GM18505 (cell line): ENCODE measurements around the gene COL6A3.

Experiments
- ATAC-seq: cut with Tn5 transposase; IDR thresholded peaks from one replicate; pipeline ENCODE4 v1.9.1; 2021; ENCODE audit not compliant: unreplicated experiment
- POLR2A ChIP-seq: IDR thresholded peaks from 4 replicates; pipeline ENCODE4 v1.6.1; 2011; ENCODE audit warnings: borderline replicate concordance; ENCODE audit not compliant: insufficient read depth, insufficient read length; ENCODE audit errors: extremely low read depth

COL6A3 gene

DNA sequence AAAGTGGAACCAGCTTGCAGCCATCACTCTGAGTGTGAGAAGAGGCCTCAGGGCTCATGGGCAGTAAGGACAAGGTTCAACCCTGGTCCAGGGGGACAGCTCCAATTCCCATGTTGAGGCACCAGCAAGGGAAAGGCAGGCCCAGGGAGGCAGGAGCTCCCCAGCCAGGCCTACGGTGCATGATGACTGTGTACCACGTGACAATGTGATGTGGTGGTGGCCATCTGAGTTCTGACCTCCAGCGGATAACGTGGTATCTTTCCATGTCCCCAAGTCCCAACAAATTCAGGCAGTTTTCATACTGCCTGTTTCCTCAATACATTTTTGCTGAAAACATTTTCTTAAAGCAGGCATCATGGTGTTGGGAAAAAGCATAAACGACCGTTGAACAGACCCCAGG lies 36.1 kb upstream of the COL6A3 start:
- ATAC-seq = no peak

DNA sequence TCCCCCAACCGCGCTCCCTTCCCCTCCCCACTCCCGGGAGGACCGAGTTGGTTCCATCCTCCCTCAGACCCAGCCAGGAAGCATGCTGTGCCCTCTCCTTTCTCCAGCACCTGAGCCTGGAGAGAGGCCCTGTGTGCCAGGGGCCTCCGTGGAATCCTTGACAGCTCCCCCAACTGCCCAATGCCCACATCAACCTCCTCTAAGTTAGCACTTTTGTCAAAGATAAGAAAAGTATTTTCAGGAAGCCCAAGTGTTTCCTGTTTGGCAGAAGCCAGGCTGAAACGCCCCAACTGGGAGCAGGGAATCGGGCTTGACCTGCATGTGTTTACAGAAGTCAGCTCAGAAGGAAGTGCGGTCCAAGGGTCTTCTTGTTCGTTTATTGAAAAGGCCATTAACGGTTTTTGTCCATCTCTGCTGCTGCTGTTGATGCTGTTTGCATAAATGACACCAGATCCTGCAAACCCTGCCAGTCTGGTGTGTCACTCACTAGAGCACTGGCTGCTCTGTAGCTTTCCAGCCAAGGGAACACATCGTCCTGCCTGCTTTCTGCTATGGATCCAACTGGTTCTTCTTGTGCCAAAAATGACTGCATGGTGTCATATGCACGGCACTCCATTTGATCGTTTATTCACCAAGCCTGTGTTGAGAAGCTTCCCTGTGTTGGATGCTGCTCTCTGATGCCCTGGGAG lies 35.4 kb upstream of the COL6A3 start:
- TF ChIP-seq POLR2A = no peak
- no peak for ATAC-seq

More for the DNA sequence above, 36.1 kb upstream of the COL6A3 start:
- no peak for TF ChIP-seq POLR2A

DNA sequence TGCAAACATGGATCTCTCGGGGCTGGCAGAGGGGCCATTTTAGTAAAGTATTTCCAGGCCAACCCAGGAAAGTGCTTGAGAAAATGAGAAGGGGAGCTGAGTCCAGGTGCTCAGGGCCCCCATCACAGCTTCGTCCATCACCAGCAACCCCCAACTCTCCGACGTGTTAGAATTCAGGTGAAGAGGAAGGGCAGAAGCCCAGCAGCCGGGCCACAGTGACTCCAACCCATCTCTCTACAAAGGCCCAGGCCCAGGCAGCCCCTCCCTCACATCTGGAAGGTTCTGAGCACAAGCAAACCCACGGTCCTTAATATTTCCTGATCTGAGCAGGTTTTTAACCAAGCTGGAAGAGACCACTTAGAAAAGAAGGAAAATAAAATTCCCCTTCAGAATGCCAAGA lies 34.7 kb upstream of the COL6A3 start:
- no peak for TF ChIP-seq POLR2A
- no peak for ATAC-seq

DNA sequence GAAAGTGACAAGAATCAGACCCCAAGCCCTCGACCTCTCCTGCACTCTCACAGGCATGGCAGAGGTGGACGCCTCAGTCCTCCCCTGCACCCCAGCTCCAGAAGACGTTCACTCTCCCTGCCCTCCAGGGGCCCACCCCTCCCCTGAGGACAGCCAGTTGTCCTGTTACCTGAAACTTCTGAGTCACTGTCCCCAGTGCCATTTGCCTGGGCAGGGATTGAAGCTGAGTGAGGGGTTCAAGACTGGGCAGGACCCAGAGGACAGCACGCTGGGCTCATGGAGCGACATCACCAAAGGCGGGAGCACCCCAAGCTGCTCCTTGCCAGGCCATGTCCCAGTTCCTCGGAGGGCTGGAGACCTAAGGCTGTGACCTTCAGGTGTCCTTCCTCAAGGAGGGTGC lies 34.2 kb upstream of the COL6A3 start:
- TF ChIP-seq POLR2A = no peak
- ATAC-seq = no peak

DNA sequence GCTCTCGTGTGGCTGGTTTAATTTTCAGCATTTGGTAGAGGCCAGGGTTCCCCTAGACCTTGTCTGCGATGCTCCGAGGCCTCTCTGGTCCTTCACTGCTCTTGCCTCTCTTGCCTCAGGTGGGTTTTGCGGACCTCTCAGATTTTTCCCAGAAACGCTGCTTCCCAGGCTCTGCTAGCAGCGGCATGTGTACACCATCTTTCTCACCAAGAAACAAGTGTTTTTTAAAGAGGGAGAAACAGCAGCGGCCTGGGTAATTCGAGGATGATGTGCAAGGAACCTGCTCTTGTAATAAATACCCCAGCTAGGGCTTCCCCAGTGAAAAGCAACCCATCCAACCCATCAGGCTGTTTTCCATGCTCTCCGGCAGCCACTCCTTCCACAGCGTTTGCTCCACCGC lies 33.5 kb upstream of the COL6A3 start:
- no peak for TF ChIP-seq POLR2A
- no peak for ATAC-seq

DNA sequence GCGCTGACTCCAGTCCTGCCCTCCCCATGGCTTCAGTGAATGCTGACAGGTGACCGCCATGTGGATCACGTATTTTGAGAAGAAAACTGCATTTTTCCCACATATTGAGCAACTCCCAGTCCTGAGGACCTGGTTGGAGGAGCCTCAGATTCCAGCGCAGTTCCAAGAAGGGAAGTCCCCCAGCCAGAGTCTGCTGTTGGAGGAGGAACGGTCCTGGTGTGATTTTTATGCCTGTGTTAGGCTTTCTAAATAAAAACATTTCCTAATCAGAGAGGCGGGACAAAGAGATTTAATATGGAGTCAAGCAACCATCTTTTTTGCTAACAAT lies 32.3 kb upstream of the COL6A3 start:
- no peak for ATAC-seq
- no peak for TF ChIP-seq POLR2A

DNA sequence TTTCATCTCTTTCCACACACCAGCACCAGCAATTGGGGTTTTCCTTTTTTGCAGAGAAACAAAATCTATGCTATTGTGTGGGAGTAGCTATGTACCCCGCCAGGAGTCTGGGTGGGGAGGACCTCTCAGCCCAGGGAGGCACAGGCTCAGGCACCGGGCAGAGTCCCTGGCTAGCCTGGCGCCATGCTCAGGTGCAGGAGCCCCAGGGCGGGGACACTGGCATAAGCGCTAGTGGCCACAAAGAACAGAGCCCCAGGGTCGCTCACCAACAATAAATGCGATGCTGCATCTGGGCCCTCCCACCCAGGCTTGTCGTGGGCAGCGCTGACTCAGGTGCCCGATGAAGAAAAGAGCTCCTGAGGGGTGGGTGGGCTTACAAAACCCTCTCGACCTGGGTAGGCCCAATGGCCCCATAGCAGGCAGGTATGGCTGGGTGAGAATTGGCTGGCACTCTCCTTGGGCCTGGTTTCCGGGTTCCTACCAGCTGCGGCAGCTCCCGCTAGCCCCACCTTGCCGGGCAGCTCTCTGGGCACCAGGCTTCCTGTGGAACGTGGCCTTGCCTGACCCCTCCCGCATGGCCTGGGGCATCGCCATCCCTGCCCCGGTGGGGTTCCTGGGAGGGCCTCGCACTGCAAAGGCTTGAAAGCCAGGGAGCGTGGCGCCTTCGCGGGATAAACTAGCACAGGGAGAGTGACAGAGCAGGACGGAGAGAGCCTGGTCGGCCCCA lies 31.8 kb upstream of the COL6A3 start:
- no peak for ATAC-seq
- TF ChIP-seq POLR2A = no peak

DNA sequence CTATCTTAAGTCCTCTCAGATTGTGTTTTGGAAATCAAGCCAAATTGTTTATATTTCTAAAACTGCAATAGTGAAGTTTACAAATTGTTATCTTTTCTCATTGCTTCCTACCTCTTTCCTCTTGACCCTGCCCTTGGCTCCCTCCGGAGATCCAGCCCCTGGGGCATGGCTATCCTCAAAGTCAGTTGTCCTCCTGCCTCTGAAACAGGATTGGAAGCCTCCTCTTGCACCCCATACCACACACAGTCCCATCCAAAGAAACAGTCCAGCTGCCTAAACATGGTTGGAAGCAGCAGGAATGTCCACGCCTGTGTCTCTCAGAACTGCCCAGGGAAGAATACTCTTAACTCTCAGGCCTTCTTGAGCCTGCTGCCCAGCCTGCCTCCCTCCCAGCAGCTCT lies 30.1 kb upstream of the COL6A3 start:
- TF ChIP-seq POLR2A = no peak
- ATAC-seq = no peak

DNA sequence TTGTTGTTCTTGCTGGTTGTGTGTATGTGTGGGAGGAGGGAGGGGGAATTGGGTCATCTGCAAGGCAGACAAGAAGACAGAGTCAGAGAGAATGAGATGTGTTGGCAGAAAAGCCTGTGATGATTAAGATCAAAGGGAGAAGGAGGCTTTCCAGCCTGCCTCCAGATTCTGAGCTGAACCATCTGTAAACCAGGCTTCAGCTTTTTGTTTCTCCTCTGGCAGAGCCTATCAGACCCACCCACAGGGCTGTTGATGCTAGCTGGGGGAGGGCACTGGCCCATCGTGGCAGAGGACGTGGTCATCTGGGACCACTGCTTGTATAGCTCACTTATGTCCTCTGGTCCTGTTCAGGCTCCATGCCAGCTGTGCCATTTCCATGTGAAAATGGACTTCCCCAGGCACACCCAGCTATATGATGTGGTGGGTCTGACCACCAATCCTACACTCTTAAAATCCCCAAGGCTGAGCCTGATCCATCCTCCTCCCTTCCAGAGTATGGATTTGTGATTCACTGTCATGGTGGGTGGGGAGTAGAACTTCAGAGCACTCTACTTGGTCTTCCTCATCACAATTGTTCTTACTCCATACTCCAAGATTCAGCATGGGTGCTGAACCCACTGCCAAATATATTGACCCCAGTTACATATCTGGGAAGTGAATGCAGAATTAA lies 27.8 kb upstream of the COL6A3 start:
- no peak for TF ChIP-seq POLR2A
- no peak for ATAC-seq

DNA sequence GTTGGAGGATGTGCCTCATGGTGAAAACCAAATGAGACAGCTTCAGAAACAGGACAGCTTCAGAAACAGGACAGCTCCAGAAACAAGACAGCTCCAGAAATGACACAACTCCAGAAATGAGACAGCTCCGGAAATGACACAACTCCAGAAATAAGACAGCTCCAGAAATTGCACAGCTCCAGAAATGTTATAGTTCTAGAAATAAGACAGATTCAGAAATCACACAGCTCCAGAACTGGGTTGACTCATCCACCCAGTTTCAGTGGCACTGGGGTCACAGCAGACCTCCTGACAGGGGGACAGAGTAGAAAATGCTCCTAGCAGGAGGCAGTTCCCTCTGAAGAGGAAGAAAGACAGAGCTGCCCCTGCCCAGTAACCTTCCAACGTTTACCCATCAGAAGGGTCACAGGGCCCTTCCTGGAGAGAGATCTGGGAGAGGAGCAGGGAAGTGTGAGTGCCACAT lies 26.9 kb upstream of the COL6A3 start:
- no peak for ATAC-seq
- TF ChIP-seq POLR2A = no peak

DNA sequence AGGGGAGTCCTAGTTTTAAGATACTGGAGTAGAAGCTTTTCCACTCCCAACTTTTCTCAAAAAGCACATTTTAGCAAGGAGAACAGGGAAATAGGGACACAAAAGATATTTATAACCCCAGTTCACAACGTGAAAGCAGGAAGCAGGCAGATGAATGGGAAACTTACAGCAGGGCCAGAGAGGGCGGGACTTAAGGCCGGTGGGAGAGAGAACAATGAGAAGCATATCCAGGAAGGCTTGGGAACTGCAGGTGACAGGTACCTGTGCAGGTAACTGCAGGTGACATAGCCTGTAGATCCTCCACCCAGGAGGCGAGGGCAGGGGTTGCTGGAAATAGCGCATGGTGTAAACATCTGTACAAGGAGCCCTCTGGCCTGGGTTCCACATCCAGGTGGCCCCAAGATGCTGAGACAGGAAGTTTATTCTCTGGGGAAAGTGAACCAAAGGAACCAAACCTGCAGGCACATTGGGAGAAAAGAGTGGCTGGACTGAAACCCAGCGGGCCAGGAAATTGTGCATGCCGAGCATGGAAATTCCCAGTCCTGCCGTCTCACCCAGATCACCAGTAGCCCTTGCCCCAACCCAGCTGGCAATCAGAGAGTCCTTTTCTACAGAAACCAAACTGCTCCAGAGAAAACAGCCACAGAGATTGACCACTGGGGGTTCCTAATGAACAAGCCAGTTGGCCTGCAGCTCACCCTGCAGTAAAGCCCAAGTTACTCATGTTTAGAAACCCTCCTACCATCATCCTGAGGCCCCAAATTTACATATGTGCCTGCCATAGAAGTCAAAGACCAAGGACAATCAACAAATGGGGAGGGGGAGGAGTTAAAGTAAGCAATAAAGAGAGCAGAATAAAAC lies 24.3 kb upstream of the COL6A3 start:
- TF ChIP-seq POLR2A = no peak
- no peak for ATAC-seq

DNA sequence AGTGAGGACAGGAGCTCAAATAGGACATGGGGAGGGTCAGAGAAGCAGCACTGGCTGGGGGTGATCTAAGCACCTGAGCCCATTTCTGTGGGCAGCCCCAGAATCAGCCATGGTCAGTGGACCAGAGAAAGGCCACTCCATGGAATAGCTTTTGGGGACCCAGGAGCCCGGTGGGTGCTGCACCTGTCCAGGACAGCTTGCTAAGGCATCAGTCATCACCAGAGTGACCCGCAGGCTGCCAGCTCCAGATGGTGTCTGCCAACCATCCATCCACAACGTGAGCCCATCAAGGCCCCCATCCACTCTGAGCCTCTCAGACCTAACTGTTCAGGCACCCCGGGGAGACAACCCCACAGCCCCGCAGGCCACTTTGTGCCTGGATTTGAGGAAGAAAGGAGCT lies 23.6 kb upstream of the COL6A3 start:
- TF ChIP-seq POLR2A = no peak
- no peak for ATAC-seq
